Esophagus squamous epithelium (tissue), 4 donors: Measurements from ENCODE around the gene RBFOX2.

Source experiments
- POLR2A ChIP-seq, 4 donors: fragments of 450-650 bp; IDR thresholded peaks; one replicate each; pipeline ENCODE4 v1.6.1; 2017; ENCODE audit warnings: antibody characterized with exemption in 4 of 4, mild to moderate bottlenecking in 4 of 4, moderate library complexity in 3 of 4
- TF ChIP-seq, protein P1 (sequence below), 6 experiments: fragments of 450-650 bp in 4 of 6; fragments of 200-600 bp in 2 of 6; sonication (generic) in 2 of 6; IDR thresholded peaks; one replicate each; pipeline ENCODE4 v1.5.1; 2016 to 2019; ENCODE audit warnings: antibody characterized with exemption in 6 of 6, mild to moderate bottlenecking in 4 of 6, moderate library complexity in 4 of 6

DNA sequence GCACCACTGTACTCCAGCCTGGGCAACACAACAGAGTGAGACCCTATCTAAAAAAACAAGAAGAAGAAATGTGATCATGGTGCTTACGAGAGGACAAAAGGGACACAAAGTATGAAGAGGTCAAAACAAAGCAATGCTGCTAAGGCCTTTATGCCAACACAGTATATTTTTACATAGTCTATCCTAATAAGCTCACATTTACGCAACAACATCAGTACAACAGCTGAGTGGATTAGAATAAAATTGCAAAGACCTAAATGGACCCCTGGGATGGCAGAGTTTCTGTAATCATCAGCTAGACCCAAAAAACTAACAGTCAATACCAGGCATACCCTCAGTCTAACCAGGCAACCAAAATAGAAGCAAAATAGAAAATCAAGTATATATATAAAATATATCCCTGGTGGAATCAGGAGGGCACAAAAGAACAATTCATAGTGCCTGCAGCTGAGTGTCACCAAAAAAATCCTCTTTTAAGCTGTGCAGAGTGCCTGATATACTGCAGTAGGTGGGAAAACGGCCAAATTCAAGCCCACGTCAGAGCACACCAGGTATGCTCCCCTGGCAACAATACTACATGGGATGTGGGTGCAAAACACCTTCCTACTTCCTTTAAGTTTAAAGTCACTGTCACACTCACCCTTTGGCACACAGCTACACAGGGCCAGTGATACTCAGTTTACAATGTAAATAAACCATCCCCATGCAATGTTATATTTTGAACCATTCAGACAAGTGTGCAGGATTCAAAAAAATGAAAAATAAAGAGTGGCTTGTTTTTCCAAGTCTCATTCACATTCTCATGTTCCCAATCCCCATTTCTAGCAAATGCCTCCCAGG, 57.8 kb downstream of the RBFOX2 start:
- TF ChIP-seq, protein P1, sequence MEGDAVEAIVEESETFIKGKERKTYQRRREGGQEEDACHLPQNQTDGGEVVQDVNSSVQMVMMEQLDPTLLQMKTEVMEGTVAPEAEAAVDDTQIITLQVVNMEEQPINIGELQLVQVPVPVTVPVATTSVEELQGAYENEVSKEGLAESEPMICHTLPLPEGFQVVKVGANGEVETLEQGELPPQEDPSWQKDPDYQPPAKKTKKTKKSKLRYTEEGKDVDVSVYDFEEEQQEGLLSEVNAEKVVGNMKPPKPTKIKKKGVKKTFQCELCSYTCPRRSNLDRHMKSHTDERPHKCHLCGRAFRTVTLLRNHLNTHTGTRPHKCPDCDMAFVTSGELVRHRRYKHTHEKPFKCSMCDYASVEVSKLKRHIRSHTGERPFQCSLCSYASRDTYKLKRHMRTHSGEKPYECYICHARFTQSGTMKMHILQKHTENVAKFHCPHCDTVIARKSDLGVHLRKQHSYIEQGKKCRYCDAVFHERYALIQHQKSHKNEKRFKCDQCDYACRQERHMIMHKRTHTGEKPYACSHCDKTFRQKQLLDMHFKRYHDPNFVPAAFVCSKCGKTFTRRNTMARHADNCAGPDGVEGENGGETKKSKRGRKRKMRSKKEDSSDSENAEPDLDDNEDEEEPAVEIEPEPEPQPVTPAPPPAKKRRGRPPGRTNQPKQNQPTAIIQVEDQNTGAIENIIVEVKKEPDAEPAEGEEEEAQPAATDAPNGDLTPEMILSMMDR (IDR thresholded peaks at IDR 0.05): no peak
- TF ChIP-seq POLR2A (IDR thresholded peaks at IDR 0.05): no peak
